Muscle of arm (tissue), 12 donors: ENCODE results near the gene TMSB4X. TPM values are rescaled to one million over a fixed set of nuclear protein-coding genes. Genes with fewer than 3 reads are reported as not detected.

Experiments used
- DNase-seq: peaks from one replicate; pipeline ENCODE4 v3.0.0-alpha.2; 2013
- polyA plus RNA-seq, 12 donors: library from polyadenylated mRNA; unstranded; fragments of 120-200 nt; gene quantifications; one replicate each; pipeline ENCODE4 v1.2.1, GENCODE V29; 2013; ENCODE audit not compliant: insufficient read length in 12 of 12

Gene TMSB4X
- polyA plus RNA-seq, 12 donors: 866 to 1,740 (median 1,181) TPM; not detected in 1

- no peak for DNase-seq
Observed at GRCh38 chrX:12989461-12989860, 14.6 kb downstream of the TMSB4X start.

GRCh38 chrX:12991575-12991974, 16.7 kb downstream of the TMSB4X start:
- DNase-seq: no peak

GRCh38 chrX:12992544-12993118, 17.7 kb downstream of the TMSB4X start:
- no peak for DNase-seq

- DNase-seq: no peak
Observed at GRCh38 chrX:12993826-12994225, 18.9 kb downstream of the TMSB4X start.

GRCh38 chrX:12994321-12994720, 19.4 kb downstream of the TMSB4X start:
- no peak for DNase-seq

GRCh38 chrX:12996934-12997435, 22.1 kb downstream of the TMSB4X start:
- no peak for DNase-seq

GRCh38 chrX:12997906-12998687, 23.2 kb downstream of the TMSB4X start:
- DNase-seq: no peak

GRCh38 chrX:12999422-12999821, 24.5 kb downstream of the TMSB4X start:
- DNase-seq: no peak

- DNase-seq: no peak
Observed at GRCh38 chrX:13000301-13000811, 25.4 kb downstream of the TMSB4X start.

GRCh38 chrX:13001097-13001496, 26.2 kb downstream of the TMSB4X start:
- DNase-seq: no peak

- no peak for DNase-seq
Observed at GRCh38 chrX:13001961-13002671, 27.2 kb downstream of the TMSB4X start.

GRCh38 chrX:13005661-13006473, 31.0 kb downstream of the TMSB4X start:
- DNase-seq: no peak

GRCh38 chrX:13007519-13008188, 32.7 kb downstream of the TMSB4X start:
- DNase-seq: no peak

GRCh38 chrX:13008189-13008533, 33.3 kb downstream of the TMSB4X start:
- no peak for DNase-seq

- DNase-seq: no peak
Observed at GRCh38 chrX:13008851-13009250, 33.9 kb downstream of the TMSB4X start.

- DNase-seq: no peak
Observed at GRCh38 chrX:13009273-13009672, 34.4 kb downstream of the TMSB4X start.

GRCh38 chrX:13009844-13010243, 34.9 kb downstream of the TMSB4X start:
- DNase-seq: no peak

- no peak for DNase-seq
Observed at GRCh38 chrX:13010546-13010945, 35.6 kb downstream of the TMSB4X start.

- DNase-seq: no peak
Observed at GRCh38 chrX:13013363-13014110, 38.6 kb downstream of the TMSB4X start.
